B cell (primary cell): Measurements from ENCODE around the gene BEGAIN. TPM values are rescaled to one million over a fixed set of nuclear protein-coding genes. Genes with fewer than 3 reads are reported as not detected.

Source experiments
- ATAC-seq: fragments of 200-7000 bp; cut with Tn5 transposase; one replicate; pipeline ENCODE4 v1.10.0; 2021; ENCODE audit warnings: low read depth, mild to moderate bottlenecking, moderate number of reproducible peaks, moderate library complexity
- CTCF ChIA-PET: fragments of 350-600 bp; sonication (Branson Sonifier 250); formaldehyde crosslinking; loops from one replicate; lab custom pipeline; 2021; ENCODE audit warnings: antibody characterized with exemption, inconsistent platforms; lab: Charles Lee
- POLR2A ChIA-PET: fragments of 350-600 bp; sonication (Branson Sonifier 250); formaldehyde crosslinking; loops from one replicate; lab custom pipeline; 2021; ENCODE audit warnings: antibody characterized with exemption; lab: Charles Lee
- DNase-seq: peaks from one replicate; pipeline ENCODE4 v3.0.0; 2013
- H2AFZ ChIP-seq: 2 replicates; pipeline ENCODE4 v1.6.1; 2012; ENCODE audit warnings: mild to moderate bottlenecking, low read depth, low read length; ENCODE audit not compliant: insufficient read depth, poor library complexity, severe bottlenecking
- H3K27ac ChIP-seq, 2 donors: 1 replicate in 1 of 2; 2 replicates in 1 of 2; pipeline ENCODE4 v1.5.1; 2012 to 2013; ENCODE audit warnings: low read length in 2 of 2, mild to moderate bottlenecking in 2 of 2, moderate library complexity in 1 of 2
- H3K27me3 ChIP-seq, 4 experiments: fragments of 200-600 bp in 1 of 4; sonication (generic) in 1 of 4; replicated peaks in 1 of 4; 1 replicate in 2 of 4; 2 replicates in 2 of 4; pipeline versions ENCODE4 v1.6.1 to v1.7.0; 2013 to 2016; ENCODE audit warnings: low read length in 3 of 4, mild to moderate bottlenecking in 2 of 4, mixed read lengths in 1 of 4, moderate library complexity in 1 of 4; ENCODE audit not compliant: insufficient read depth in 4 of 4, control insufficient read depth in 3 of 4; ENCODE audit errors: control extremely low read depth in 1 of 4
- H3K36me3 ChIP-seq, 2 experiments: replicated peaks in 1 of 2; 1 replicate in 1 of 2; 2 replicates in 1 of 2; pipeline versions ENCODE4 v1.6.1 to v1.7.1; 2013; ENCODE audit warnings: low read length in 1 of 2; ENCODE audit not compliant: insufficient read depth in 2 of 2, control insufficient read depth in 1 of 2; ENCODE audit errors: control extremely low read depth in 1 of 2, extremely low read depth in 1 of 2
- H3K4me1 ChIP-seq, 2 donors: fragments of 200-600 bp in 1 of 2; sonication (generic) in 1 of 2; 1 replicate in 1 of 2; 2 replicates in 1 of 2; pipeline versions ENCODE4 v1.5.1 to v1.6.1; 2013 to 2017; ENCODE audit warnings: low read length in 2 of 2; ENCODE audit not compliant: control insufficient read depth in 2 of 2, insufficient read depth in 2 of 2
- H3K4me2 ChIP-seq: replicated peaks from 2 replicates; pipeline ENCODE3; 2012; ENCODE audit warnings: mild to moderate bottlenecking, low read depth, low read length; ENCODE audit not compliant: poor library complexity, severe bottlenecking
- H3K4me3 ChIP-seq, 5 experiments: fragments of 200-600 bp in 1 of 5; sonication (generic) in 1 of 5; 1 replicate in 3 of 5; 2 replicates in 2 of 5; pipeline versions ENCODE4 v1.5.1 to v1.7.0; 2011 to 2016; ENCODE audit warnings: low read length in 4 of 5, mild to moderate bottlenecking in 4 of 5, low read depth in 2 of 5, control low read depth in 1 of 5, moderate library complexity in 1 of 5; ENCODE audit not compliant: insufficient read depth in 1 of 5; ENCODE audit errors: control extremely low read depth in 1 of 5, extremely low read depth in 1 of 5
- H3K79me2 ChIP-seq: fragments of 200-600 bp; sonication (generic); one replicate; pipeline ENCODE4 v1.6.0; 2016; ENCODE audit warnings: low read length; ENCODE audit not compliant: control insufficient read depth, insufficient read depth
- H3K9ac ChIP-seq: fragments of 200-600 bp; sonication (generic); 2 replicates; pipeline ENCODE4 v1.6.1; 2017; ENCODE audit warnings: mild to moderate bottlenecking, low read length, moderate library complexity
- H3K9me3 ChIP-seq, 3 donors: one replicate each; pipeline versions ENCODE4 v1.6.1 to v1.7.1; 2013; ENCODE audit warnings: low read length in 2 of 3; ENCODE audit not compliant: control insufficient read depth in 2 of 3, insufficient read depth in 1 of 3; ENCODE audit errors: control extremely low read depth in 1 of 3
- H4K20me1 ChIP-seq: 2 replicates; pipeline ENCODE4 v1.6.0; 2012; ENCODE audit warnings: mild to moderate bottlenecking, low read length; ENCODE audit not compliant: insufficient read depth, control insufficient read depth, poor library complexity, severe bottlenecking
- H3K27ac Mint-ChIP-seq: one replicate; pipeline ENCODE4 v1.8.0; 2021; ENCODE audit warnings: mixed read lengths
- H3K27me3 Mint-ChIP-seq: one replicate; pipeline ENCODE4 v1.8.0; 2021; ENCODE audit warnings: mixed read lengths
- H3K4me1 Mint-ChIP-seq: one replicate; pipeline ENCODE4 v1.8.0; 2021; ENCODE audit warnings: mixed read lengths
- H3K4me3 Mint-ChIP-seq: one replicate; pipeline ENCODE4 v1.8.0; 2021; ENCODE audit warnings: mixed read lengths
- H3K9me3 Mint-ChIP-seq: one replicate; pipeline ENCODE4 v1.8.0; 2022; ENCODE audit warnings: mixed read lengths; ENCODE audit not compliant: insufficient read depth
- CTCF ChIP-seq: fragments of 200-600 bp; IDR thresholded peaks from one replicate; pipeline ENCODE4 v1.8.0; 2022; ENCODE audit warnings: antibody characterized with exemption, mild to moderate bottlenecking
- EZH2 ChIP-seq: IDR thresholded peaks from 2 replicates; pipeline ENCODE4 v1.6.1; 2012; ENCODE audit warnings: borderline replicate concordance, low read depth, mild to moderate bottlenecking, moderate library complexity, low read length; ENCODE audit not compliant: insufficient read depth, poor library complexity, severe bottlenecking
- WGBS: methylation state at CpG from one replicate; pipeline ENCODE4 v1.1.5; 2013; ENCODE audit warnings: missing lambda C conversion rate; ENCODE audit not compliant: insufficient coverage; 5-methylcytosine and 5-hydroxymethylcytosine counted together
- intact Hi-C: fragments of 100-400 bp; cut with micrococcal nuclease; formaldehyde crosslinking; loops from one replicate; pipeline ENCODE4 v1.10.0; 2022
- polyA plus RNA-seq: library from polyadenylated mRNA; depleted of rRNA; stranded (reverse); fragments of >200 nt; gene quantifications from 2 replicates; pipeline ENCODE4 v1.2.3, GENCODE V29; 2012
- total RNA-seq, 2 donors: library from RNA; stranded (reverse); fragments of 120-200 nt in 1 of 2; gene quantifications; 1 replicate in 1 of 2; 2 replicates in 1 of 2; pipeline versions ENCODE4 v1.2.3 to v1.2.4, GENCODE V29; 2013 to 2022

Gene BEGAIN
- total and polyA plus RNA-seq, 2 donors (not counting 1 experiment from before 2014, with no cell fraction given), result 4.9 TPM; not detected in 1

GRCh38 chr14:100582496-100583165 is 4.6 kb downstream of the BEGAIN start:
- no peak for ATAC-seq
- Mint-ChIP-seq H3K4me3 (no peak overlapping the region), H3K27me3 (peaks cover 10% of the 10 kb centered on the region), H3K27ac (no peak overlapping the region), H3K4me1 (peaks cover 2% of the 10 kb centered on the region), H3K9me3 (peaks cover 3% of the 10 kb centered on the region)
- no peak overlapping the region for H3K27ac ChIP-seq
- 93% methylated on average over 13 of the region's 16 CpGs for WGBS
- no peak overlapping the region for H3K4me2 ChIP-seq
- peaks cover 0 to 11% (median 4%) of the 10 kb centered on the region in 4 experiments for H3K27me3 ChIP-seq
- no peaks in the 10 kb centered on the region for H3K36me3 ChIP-seq
- TF ChIP-seq CTCF (no peak), EZH2 (no peak)
- H3K79me2 ChIP-seq, result no peaks in the 10 kb centered on the region
- CTCF ChIA-PET, result no interaction called here
- no peaks in the 10 kb centered on the region for H4K20me1 ChIP-seq
- DNase-seq, result no peak
- H3K4me3 ChIP-seq, result no peak overlapping the region
- POLR2A ChIA-PET, result no interaction called here
- peaks cover 0 to 4% of the 10 kb centered on the region in 2 donors for H3K4me1 ChIP-seq
- no peak overlapping the region for H2AFZ ChIP-seq
- no peak overlapping the region for H3K9ac ChIP-seq
- intact Hi-C loops, result no loop called here
- H3K9me3 ChIP-seq, result peaks cover 0 to 21% (median 4%) of the 10 kb centered on the region in 3 donors
